HUES6 (cell line): ENCODE measurements around the gene HSD17B11.
"Not testable (repeated sequence)": the region's sequence is repeated elsewhere in the genome, so short reads cannot be mapped to it uniquely, and the experiment has no call there.

ENCODE experiments used
- H3K27ac ChIP-seq: 2 replicates; pipeline ENCODE4 v1.7.0; 2013; ENCODE audit warnings: low read depth, mild to moderate bottlenecking, low read length, inconsistent platforms
- H3K27me3 ChIP-seq: 2 replicates; pipeline ENCODE4 v1.6.1; 2013; ENCODE audit warnings: low read length; ENCODE audit not compliant: control insufficient read depth, insufficient read depth
- H3K36me3 ChIP-seq: 2 replicates; pipeline ENCODE4 v1.6.1; 2013; ENCODE audit warnings: low read length; ENCODE audit not compliant: control insufficient read depth, insufficient read depth
- H3K4me1 ChIP-seq: 2 replicates; pipeline ENCODE4 v1.6.1; 2013; ENCODE audit warnings: low read length; ENCODE audit not compliant: control insufficient read depth, insufficient read depth
- H3K4me3 ChIP-seq: 2 replicates; pipeline ENCODE4 v1.5.1; 2013; ENCODE audit warnings: low read depth, low read length
- H3K9ac ChIP-seq: one replicate; pipeline ENCODE4 v1.6.1; 2013; ENCODE audit warnings: mild to moderate bottlenecking, low read length
- H3K9me3 ChIP-seq: 2 replicates; pipeline ENCODE4 v1.6.1; 2013; ENCODE audit warnings: low read depth, low read length; ENCODE audit not compliant: control insufficient read depth, insufficient read depth

Gene HSD17B11

GRCh38 chr4:87420276-87420830 lies 29.4 kb upstream of the HSD17B11 start:
- no peak overlapping the region for H3K4me3 ChIP-seq
- H3K27ac ChIP-seq: no peak overlapping the region
- H3K36me3 ChIP-seq: no peaks in the 10 kb centered on the region
- no peak overlapping the region for H3K9ac ChIP-seq
- no peaks in the 10 kb centered on the region for H3K27me3 ChIP-seq
- peaks cover 15% of the 10 kb centered on the region for H3K4me1 ChIP-seq
- peaks cover 11% of the 10 kb centered on the region for H3K9me3 ChIP-seq

- H3K9me3 ChIP-seq: peaks cover 11% of the 10 kb centered on the region
- H3K4me3 ChIP-seq: no peak overlapping the region
- no peak overlapping the region for H3K9ac ChIP-seq
- H3K36me3 ChIP-seq: no peaks in the 10 kb centered on the region
- H3K4me1 ChIP-seq: peaks cover 15% of the 10 kb centered on the region
- no peak overlapping the region for H3K27ac ChIP-seq
- no peaks in the 10 kb centered on the region for H3K27me3 ChIP-seq
These were observed 28.7 kb upstream of the HSD17B11 start for GRCh38 chr4:87419578-87420249.

GRCh38 chr4:87418410-87418809 lies 27.4 kb upstream of the HSD17B11 start:
- Histone ChIP-seq H3K4me1 (peaks cover 15% of the 10 kb centered on the region), H3K9me3 (peaks cover 11% of the 10 kb centered on the region)
- H3K9ac ChIP-seq, H3K4me3 ChIP-seq, H3K36me3 ChIP-seq, H3K27me3 ChIP-seq, H3K27ac ChIP-seq: not testable (repeated sequence)

- Histone ChIP-seq H3K27me3 (no peaks in the 10 kb centered on the region), H3K4me1 (peaks cover 15% of the 10 kb centered on the region), H3K27ac (no peak overlapping the region)
These were observed 26.0 kb upstream of the HSD17B11 start for GRCh38 chr4:87416965-87417364.

GRCh38 chr4:87414816-87415215 lies 23.8 kb upstream of the HSD17B11 start:
- Histone ChIP-seq H3K36me3 (no peaks in the 10 kb centered on the region), H3K27ac (no peak overlapping the region), H3K9ac (no peak overlapping the region), H3K4me3 (no peak overlapping the region), H3K9me3 (peaks cover 11% of the 10 kb centered on the region), H3K4me1 (peaks cover 6% of the 10 kb centered on the region), H3K27me3 (no peaks in the 10 kb centered on the region)

More at GRCh38 chr4:87416965-87417364, 26.0 kb upstream of the HSD17B11 start:
- Histone ChIP-seq H3K36me3 (no peaks in the 10 kb centered on the region), H3K9ac (no peak overlapping the region), H3K4me3 (no peak overlapping the region), H3K9me3 (peaks cover 11% of the 10 kb centered on the region)

- H3K4me1 ChIP-seq: peaks cover 3% of the 10 kb centered on the region; the same call in 1 of the 2 replicates
- H3K9ac ChIP-seq: no peak overlapping the region
- H3K27me3 ChIP-seq: no peaks in the 10 kb centered on the region
- no peaks in the 10 kb centered on the region for H3K9me3 ChIP-seq
- H3K36me3 ChIP-seq: no peaks in the 10 kb centered on the region
- H3K27ac ChIP-seq: no peak overlapping the region
- no peak overlapping the region for H3K4me3 ChIP-seq
These were observed 19.7 kb upstream of the HSD17B11 start for GRCh38 chr4:87410679-87411078.

- H3K9ac ChIP-seq: no peak overlapping the region
- no peak overlapping the region for H3K27ac ChIP-seq
- H3K4me3 ChIP-seq: no peak overlapping the region
- H3K4me1 ChIP-seq: peaks cover 3% of the 10 kb centered on the region; the same call in 1 of the 2 replicates
- no peaks in the 10 kb centered on the region for H3K36me3 ChIP-seq
- no peaks in the 10 kb centered on the region for H3K9me3 ChIP-seq
- no peaks in the 10 kb centered on the region for H3K27me3 ChIP-seq
These were observed 19.2 kb upstream of the HSD17B11 start for GRCh38 chr4:87410157-87410556.

GRCh38 chr4:87409420-87409939 lies 18.5 kb upstream of the HSD17B11 start:
- H3K27me3 ChIP-seq: no peaks in the 10 kb centered on the region
- no peaks in the 10 kb centered on the region for H3K36me3 ChIP-seq
- no peaks in the 10 kb centered on the region for H3K9me3 ChIP-seq
- no peak overlapping the region for H3K27ac ChIP-seq
- H3K4me1 ChIP-seq: peaks cover 3% of the 10 kb centered on the region; the same call in 1 of the 2 replicates
- no peak overlapping the region for H3K4me3 ChIP-seq
- no peak overlapping the region for H3K9ac ChIP-seq

- not testable (repeated sequence) for H3K4me1 ChIP-seq, H3K27me3 ChIP-seq, H3K9ac ChIP-seq, H3K27ac ChIP-seq, H3K4me3 ChIP-seq, H3K36me3 ChIP-seq
- peaks cover 13% of the 10 kb centered on the region; the same call in 1 of the 2 replicates for H3K9me3 ChIP-seq
These were observed 15.9 kb upstream of the HSD17B11 start for GRCh38 chr4:87406902-87407301.

- Histone ChIP-seq H3K27me3 (no peaks in the 10 kb centered on the region), H3K9me3 (peaks cover 15% of the 10 kb centered on the region; the same call in 1 of the 2 replicates), H3K4me1 (peaks cover 3% of the 10 kb centered on the region; the same call in 1 of the 2 replicates), H3K36me3 (no peaks in the 10 kb centered on the region), H3K9ac (no peak overlapping the region), H3K27ac (no peak overlapping the region), H3K4me3 (no peak overlapping the region)
These were observed 15.5 kb upstream of the HSD17B11 start for GRCh38 chr4:87406462-87406861.

GRCh38 chr4:87405211-87405820 lies 14.3 kb upstream of the HSD17B11 start:
- Histone ChIP-seq H3K27me3 (no peaks in the 10 kb centered on the region), H3K36me3 (no peaks in the 10 kb centered on the region), H3K4me3 (no peak overlapping the region), H3K9me3 (peaks cover 18% of the 10 kb centered on the region), H3K9ac (no peak overlapping the region), H3K4me1 (peaks cover 3% of the 10 kb centered on the region; the same call in 1 of the 2 replicates), H3K27ac (no peak overlapping the region)
